GM18873 (cell line): ENCODE measurements around the gene DRAXIN.
"Not testable (repeated sequence)": the region's sequence is repeated elsewhere in the genome, so short reads cannot be mapped to it uniquely, and the experiment has no call there.

Source experiments
- ATAC-seq: cut with Tn5 transposase; IDR thresholded peaks from one replicate; pipeline ENCODE4 v1.9.1; 2021; ENCODE audit warnings: mild to moderate bottlenecking, moderate library complexity, moderate number of reproducible peaks; ENCODE audit not compliant: unreplicated experiment, low FRiP score

DRAXIN gene, protein sequence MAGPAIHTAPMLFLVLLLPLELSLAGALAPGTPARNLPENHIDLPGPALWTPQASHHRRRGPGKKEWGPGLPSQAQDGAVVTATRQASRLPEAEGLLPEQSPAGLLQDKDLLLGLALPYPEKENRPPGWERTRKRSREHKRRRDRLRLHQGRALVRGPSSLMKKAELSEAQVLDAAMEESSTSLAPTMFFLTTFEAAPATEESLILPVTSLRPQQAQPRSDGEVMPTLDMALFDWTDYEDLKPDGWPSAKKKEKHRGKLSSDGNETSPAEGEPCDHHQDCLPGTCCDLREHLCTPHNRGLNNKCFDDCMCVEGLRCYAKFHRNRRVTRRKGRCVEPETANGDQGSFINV

GRCh38 chr1:11691302-11691914 is at the start of gene DRAXIN:
DRAXIN (plus strand) TSS chr1:11691710; CDS start chr1:11706259, 14,549 bp downstream.
- ATAC-seq: no peak

DNA sequence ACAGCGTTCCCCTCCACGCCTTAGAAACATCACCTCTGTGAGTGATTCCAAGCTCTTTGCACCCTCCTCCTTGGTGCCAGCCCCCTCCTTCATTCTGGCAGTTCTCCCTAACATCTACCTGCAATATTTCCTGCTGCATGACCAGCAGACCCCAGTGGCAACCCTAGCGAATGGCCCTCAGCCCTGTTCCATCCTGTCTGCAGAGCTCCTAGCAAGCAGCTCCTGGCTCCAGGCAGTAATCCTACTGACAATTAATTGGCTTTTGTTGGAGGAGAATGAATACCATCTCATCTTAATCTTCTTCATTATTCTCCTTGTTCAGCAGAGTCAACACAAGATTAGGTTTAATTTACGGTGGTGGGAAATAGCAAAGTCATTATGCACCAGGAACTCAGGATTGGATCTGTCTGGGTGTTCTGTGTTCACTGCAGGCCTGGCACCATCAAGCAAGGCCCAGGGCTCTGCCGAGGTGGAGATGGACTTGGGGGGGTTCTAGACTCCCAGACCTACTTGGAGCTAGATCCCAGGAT is 49.7 kb upstream of the DRAXIN start:
- ATAC-seq: no peak

GRCh38 chr1:11642418-11643017 is 49.0 kb upstream of the DRAXIN start:
- not testable (repeated sequence) for ATAC-seq

GRCh38 chr1:11643782-11644181 is 47.7 kb upstream of the DRAXIN start:
- no peak for ATAC-seq

DNA sequence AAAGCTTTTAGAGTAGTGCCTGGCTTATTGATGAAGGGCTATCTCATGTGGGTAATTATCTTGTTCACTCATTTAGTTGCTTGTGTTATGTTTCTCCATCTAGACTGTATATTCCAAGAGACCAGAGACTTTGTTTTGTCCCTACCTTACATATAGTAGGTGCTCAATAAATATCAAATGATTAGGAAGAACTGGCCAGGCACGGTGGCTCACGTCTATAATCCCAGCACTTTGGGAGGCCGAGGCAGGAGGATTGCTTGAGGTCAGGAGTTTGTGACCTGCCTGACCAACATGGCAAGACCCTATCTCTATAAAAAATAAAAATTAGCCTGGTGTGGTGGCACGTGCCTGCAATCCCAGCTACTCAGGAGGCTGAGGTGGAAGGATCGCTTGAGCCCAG is 46.2 kb upstream of the DRAXIN start:
- no peak for ATAC-seq

DNA sequence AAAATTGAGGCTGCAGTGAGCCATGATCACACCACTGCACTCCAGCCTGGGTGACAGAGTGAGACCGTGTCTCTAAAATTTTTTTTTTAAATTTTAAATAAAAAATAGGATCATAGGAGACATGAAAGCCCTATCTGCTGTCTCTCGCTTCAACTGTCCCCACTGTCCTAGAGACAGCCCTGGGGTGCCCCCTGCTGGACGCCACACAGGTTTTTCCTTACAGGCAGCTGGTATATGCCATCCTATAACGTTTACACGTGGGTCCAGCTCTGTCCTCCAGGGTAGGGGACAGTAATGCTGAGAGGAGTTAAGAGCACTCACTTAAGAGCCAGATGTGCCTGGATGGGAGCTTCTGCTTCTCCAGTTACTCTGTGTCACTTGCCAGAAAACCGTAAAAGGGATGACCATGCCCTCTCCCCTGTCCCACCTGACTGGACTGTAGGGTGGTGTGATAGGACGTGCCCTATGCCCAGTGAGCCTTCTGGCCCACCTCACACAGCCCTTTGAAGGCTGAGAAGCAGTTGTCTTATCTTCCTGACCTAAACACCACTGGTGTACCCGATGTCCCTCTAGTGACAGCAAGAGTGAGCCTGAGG is 45.7 kb upstream of the DRAXIN start:
- ATAC-seq: no peak

- ATAC-seq: no peak
Observed at GRCh38 chr1:11646317-11646716, 45.2 kb upstream of the DRAXIN start.

- ATAC-seq: no peak
Observed at GRCh38 chr1:11647333-11647732, 44.2 kb upstream of the DRAXIN start.

DNA sequence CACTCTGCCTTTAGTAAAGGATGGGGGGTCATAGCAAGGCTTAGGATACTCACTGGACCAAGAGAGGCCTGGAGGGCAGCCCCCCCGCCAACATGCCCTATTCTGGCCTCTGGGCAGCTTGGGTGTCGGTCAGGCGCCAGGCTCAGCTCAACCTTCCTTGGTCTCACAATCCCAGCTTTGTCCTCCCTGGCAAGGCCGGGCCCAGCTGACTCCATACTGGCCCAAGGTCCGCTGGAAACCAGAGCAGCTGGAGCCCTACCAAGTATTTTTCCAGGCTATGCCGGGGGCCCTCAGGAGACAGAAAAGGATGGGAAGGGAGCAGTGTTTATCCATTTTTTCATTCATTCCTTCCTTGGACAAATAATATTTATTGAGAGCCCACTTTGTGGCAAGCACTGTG is 43.5 kb upstream of the DRAXIN start:
- ATAC-seq: no peak

DNA sequence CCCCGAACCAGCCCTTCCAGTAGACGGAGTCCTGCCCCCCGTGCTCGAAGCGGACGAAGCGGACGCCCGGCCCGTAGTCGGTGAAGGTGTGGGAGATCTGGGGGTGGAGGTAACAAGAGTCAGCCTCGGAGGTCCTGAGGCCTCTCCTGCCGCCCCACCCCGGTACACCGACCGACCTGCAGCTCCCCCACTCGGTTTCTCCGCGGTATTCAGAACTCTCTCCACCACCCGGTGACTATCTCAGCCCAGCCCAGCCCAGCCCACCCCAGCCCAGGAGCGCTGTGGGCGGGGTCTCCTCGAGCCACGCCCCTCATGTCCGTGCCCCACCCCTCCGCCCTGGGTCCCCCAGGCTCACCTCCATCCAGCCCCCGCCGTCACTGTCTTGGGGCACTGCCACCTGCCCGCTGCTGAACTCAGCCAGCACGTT is 42.8 kb upstream of the DRAXIN start:
- no peak for ATAC-seq

DNA sequence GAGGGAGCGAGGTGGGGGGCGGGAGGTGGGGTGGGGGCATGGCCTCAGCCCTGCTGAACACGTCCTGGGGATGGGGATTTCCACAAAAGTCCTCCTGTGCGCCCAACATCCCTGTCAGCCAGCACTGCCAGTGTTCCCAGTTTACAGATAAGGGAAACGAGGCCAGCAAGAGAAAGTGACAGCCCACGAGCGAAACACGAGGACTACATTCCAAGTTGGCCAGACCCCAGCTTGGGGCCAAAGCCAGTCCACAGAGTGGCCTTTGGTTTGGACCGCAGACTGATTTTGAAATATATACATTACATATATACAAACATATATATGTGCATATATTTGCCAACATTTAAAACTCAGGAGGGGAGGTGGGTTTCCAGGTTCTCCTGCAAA is 42.3 kb upstream of the DRAXIN start:
- ATAC-seq: no peak

DNA sequence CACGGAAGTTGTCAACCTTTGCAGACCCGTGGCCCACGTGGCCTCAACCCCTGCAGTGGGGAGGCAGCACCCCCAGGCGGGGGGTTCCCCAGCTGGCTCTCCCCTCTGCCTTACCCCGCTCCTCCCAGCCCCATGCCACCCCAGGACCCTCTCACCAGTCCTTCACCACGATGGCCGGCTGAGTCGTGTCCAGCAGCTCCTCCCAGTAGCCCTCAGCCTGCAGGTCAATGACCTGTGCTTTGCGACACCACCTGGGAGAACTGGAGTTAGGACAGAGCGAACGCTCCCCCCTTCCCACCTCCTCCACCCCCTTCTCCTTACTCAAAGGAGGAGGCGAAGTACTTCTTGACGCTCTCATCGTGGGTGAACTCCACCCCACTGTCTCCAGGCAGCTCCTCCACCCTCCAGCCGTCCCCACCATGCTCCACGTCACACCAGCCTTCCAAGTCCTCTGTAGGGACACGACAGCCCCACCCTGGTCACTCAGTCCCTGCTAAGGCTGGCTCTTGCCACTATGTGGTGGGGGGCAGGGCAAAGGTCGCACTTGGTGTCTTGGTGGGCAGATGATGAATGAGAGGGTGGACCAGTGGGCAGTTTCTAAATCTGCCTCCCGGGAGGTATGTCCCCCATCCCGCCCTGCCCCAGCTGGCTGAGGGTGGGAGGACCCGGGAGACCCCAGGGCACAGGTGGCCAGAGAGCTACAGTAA is 41.7 kb upstream of the DRAXIN start:
- no peak for ATAC-seq

DNA sequence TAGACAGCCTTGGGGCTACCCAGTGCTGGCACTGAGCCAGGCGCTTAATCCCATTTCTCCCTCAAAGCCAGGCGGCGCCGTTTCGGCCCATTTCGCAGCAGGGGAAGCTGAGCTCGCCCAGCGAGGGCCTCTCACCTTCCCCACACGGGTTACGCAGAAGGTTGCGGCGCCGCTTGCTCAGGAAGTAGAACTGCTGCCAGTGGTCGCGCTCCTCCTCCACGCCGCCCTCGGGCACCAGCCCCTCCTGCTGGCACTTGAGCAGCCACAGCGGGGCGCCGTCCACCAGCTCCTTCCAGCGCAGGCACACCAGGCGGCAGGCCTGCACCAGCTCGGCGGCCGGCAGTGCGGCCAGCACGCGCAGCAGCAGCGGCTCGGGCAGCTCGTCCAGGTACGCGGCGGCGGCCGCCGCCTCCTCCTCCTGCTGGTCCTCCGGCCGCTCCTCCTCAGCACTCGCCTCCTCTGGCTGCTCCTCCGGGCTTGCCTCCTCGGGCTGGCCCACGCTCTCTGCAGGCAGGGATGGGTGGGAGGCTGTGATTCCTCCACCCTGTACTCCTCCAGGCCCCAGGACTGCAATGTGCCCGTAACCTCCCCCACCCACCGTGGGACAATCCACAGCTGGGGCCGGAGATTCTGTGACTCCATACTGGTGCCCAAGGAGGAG is 41.0 kb upstream of the DRAXIN start:
- ATAC-seq: no peak

DNA sequence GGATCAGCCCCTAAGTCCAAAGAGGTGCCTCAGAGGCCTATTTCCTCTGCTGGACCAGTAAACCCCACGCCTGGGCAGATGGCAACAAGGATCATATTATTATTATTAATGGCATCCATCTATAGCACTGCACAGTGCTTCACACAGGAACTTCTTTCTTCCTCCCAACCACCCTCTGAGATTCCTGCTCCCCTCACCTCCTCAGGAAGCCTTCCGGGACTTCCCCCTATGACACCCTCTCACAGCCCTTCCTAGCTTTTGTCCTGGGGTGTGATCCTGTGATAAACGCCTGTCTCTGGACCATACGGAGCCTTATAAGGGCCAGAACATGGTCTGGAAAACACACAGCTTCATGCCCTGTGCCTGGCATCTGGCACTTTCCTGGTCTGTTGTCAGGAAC is 40.5 kb upstream of the DRAXIN start:
- ATAC-seq: no peak

GRCh38 chr1:11652203-11652780 is 39.2 kb upstream of the DRAXIN start:
- ATAC-seq: no peak

DNA sequence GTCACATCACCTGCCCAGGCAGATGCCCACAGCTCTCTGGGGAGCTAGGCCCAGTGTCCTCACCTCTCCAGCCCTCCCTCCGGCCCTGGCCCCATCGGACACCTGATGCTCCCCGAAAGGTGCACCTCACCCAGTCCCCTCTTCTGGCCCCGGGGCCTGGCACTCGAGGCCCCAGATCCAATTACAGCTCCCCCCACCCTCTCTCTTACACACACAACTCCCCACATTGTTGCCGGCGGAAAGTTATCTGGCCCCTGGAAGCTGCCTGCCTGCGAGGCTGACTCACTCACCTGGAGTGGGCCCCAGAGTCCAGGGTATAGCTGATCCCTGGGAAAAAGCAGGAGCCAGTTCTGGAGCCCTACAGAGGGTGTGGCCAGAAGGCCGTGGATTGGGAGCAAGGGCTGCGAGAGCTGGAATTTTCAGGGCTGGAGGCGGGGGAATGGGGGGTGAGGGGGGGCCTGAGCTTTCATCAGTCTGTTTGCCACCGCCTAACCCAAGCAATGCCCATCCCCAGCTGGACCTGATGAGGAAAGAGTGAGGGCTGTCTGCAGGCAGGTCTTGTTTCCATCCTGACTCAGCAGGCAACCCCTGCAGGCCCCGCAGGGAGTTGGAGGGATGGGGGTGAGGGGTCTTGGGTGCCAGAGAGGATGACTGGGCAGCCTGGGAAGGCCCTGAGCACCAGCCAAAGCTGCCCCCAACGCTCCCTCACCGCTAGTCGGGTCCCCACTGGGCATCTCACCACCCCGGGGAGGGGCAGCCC is 38.2 kb upstream of the DRAXIN start:
- no peak for ATAC-seq

DNA sequence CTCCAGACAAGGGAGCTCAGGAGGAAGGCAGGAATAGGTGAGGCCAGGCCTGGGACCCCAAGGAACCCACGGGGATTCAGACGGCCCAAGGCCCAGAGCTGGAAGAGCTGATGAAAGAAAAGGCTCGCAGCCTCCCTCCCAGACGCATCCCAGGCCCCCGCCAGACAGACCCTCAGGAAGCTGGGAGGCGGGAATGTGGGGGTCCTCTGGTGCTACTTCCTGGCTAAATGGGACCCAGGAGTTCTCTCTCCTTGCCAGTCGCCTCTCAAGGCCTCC is 37.7 kb upstream of the DRAXIN start:
- ATAC-seq: no peak

DNA sequence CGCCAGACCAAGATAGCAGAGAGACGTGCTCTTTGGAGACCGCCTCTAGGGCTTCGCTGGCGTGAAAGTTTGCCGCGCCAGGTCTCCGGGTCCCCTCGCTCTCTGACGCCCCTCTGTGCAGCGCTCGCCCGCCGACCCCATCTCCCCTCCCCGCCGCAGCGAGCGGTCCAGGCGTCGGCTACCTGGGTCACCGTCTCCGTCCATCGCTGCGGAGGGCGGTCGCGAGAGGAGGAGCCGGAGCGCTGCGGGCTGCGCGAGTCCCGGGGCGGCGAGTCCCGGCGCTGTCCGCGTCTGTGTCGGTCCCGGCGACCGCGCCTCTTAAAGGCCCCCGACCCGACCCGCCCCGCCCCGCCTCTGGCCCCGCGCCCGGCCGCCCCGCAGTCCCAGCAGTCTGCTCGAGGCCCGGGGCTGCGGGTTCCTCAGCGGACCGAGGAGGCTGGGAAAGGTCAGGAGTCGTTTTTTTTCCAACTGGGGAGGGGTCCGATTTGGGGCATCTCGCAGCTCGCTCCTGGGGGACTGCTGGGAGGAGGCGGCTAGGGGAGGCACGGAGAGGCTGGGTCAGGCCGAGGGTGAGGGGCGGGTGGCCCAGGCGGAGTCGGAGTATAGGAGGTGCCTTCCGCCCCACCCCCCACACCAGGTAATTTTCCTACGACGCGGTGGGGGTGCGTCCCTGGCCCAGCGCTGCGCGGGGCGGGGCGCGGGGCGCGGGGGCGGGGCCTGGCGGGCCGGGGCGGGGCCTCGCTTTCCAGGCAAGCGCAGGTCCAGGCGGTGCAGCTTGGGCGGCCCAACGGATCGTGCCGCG is 37.2 kb upstream of the DRAXIN start, which contains the start of the genes FBXO2 and FBXO44:
Gene FBXO2 (minus strand): TSS at position 293 of the 802 bp plus-strand sequence. CDS start 89 bp downstream, at position 204.
Gene FBXO44 (plus strand): TSS at position 741 of the 802 bp plus-strand sequence. CDS start 959 bp downstream, outside the sequence.
- no peak for ATAC-seq
